ENCODE measurements around the gene UBXN10. TPM values are rescaled to one million over a fixed set of nuclear protein-coding genes. Genes with fewer than 3 reads are reported as not detected.

Gene UBXN10
- total and polyA plus RNA-seq, 2 of the 13 experiments (the other 11 are each of a cell fraction or from before 2014, with no cell fraction given), result 0.04 to 0.05 TPM

DNA sequence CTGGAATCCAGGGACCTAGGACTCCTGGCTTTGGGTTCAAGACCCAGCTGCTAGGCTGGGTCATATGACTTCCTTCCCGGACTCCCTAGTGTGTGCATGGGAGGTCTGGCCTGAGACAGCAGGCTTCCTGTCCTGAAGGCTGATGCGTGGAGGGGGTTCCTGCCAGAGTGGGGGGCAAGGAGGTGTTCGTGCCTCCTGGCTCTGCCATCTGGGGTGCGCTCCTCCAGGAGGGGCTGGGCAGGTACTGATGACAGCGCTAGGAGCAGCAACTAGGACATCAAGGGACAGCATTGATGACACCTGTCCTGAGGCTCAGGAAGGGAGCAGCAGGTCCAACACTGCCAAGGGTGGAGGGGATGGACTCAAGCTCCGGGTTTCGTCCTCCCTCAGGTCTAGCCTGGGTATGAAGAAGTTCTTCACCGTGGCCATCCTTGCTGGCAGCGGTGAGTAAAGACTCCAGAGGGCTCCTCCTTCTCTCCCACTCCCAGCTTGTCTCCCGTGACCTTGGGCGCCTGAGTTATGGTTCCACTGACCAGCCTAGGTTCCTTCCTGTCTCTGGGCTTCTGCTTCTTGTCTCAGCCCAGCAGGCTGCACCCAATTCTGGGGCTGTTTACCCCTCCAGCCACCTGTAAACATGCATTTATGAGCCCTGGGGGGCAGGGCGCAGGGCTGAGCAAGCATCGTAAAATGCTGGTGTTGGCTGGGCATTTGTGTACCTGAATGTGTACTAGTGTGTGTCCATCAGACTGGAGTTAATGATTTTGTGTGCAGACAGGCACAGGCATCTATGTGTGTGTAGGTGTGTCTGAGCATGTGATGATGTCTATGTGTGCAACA, 45.9 kb upstream of the UBXN10 start (continued):
- no peak for TF ChIP-seq ZNF20 (CRISPR knock-in tag; IDR thresholded peaks at IDR 0.05)
- no peak for TF ChIP-seq PCBP1 (IDR thresholded peaks at IDR 0.05; ENCODE audit: borderline replicate concordance, low read depth, low read length)
- TF ChIP-seq ZNF30 (CRISPR knock-in tag; IDR thresholded peaks at IDR 0.05), result no peak

DNA sequence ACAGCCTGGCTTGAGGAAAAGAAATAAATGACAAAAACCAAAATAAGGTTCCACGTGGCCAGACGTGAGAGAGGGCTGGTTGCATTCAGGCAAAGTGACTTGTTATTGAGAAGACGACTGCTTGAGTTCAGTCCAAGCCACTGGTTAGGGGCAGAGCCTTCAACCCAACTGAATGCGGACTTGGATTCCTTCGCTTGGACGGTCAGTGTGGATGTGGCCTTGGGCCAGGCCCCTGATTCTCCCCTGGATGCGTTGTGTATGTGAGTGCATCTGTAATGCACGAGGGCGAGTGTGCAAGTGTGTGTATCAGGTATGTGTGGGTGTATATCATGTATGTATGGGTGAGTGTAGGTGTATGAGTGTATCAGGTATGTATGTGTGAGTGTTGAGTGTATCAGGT, 44.9 kb upstream of the UBXN10 start:
- no peak overlapping the region for H3K9ac ChIP-seq (ENCODE audit: insufficient read depth, low read depth, low read length)
- no peak for ATAC-seq
- H2AFZ ChIP-seq (ENCODE audit: low read length), result no peak overlapping the region
- no peaks in the 10 kb centered on the region for H3K36me3 ChIP-seq (replicated peaks in 1 of 2; ENCODE audit: control insufficient read depth in 1 of 2, insufficient read depth in 2 of 2, low read length in 2 of 2)
- H3K9me3 ChIP-seq (ENCODE audit: low read length), result no peaks in the 10 kb centered on the region
- no peaks in the 10 kb centered on the region for H3K79me2 ChIP-seq (ENCODE audit: insufficient read depth, low read length)
- no TSS peak for BruUV-seq (replicated peaks)
- H4K20me1 ChIP-seq (ENCODE audit: insufficient read depth, low read length), result no peaks in the 10 kb centered on the region
- H3K4me2 ChIP-seq (ENCODE audit: low read depth, low read length), result no peak overlapping the region
- DNase-seq (ENCODE audit: low spot score), result no peak
- WGBS (ENCODE audit: low lambda C conversion rate), result 34% methylated on average over 9 of the region's 9 CpGs
- intact Hi-C loops (cut with micrococcal nuclease; ENCODE audit: unreplicated experiment) (no loop called here), in situ Hi-C loops (cut with HindIII; ENCODE audit: extremely low pct_ligation_motif_present, low pct_unique_long_range_greater_than_20kb) (no loop called here)
- CTCF ChIA-PET (ENCODE audit: low intra/inter-chr PET ratio, low total read pairs), result no interaction called here
- no peak overlapping the region for H3K27ac ChIP-seq (ENCODE audit: extremely low read length, insufficient read depth, low read length)
- POLR2A ChIA-PET, result no interaction called here
- peaks cover 13% of the 10 kb centered on the region for H3K4me1 ChIP-seq (ENCODE audit: insufficient read depth, low read length)
- peaks cover 2 to 21% of the 10 kb centered on the region in 2 experiments; a peak in 3 of 5 replicates for H3K27me3 ChIP-seq (ENCODE audit: control insufficient read depth in 1 of 2, insufficient read depth in 2 of 2, low read length in 2 of 2)
- FAIRE-seq, result no peak
- H3K4me3 ChIP-seq (replicated peaks in 1 of 3; ENCODE audit: insufficient read depth in 1 of 3, low read depth in 2 of 3, low read length in 3 of 3), result no peak overlapping the region
- TF ChIP-seq JUNB (CRISPR knock-in tag; IDR thresholded peaks at IDR 0.05; ENCODE audit: borderline replicate concordance) (no peak), ZNF17 (CRISPR knock-in tag; IDR thresholded peaks at IDR 0.05) (no peak), SOX6 (IDR thresholded peaks at IDR 0.05) (no peak), SOX6 (CRISPR knock-in tag; IDR thresholded peaks at IDR 0.05) (no peak), ZEB1 (IDR thresholded peaks at IDR 0.05; ENCODE audit: insufficient replicate concordance, low read depth) (no peak), RAD21 (CRISPR knock-in tag; IDR thresholded peaks at IDR 0.05) (no peak), ZBTB7B (CRISPR knock-in tag; IDR thresholded peaks at IDR 0.05) (no peak), FLYWCH1 (CRISPR knock-in tag; IDR thresholded peaks at IDR 0.05) (no peak), TAF1 (CRISPR knock-in tag; IDR thresholded peaks at IDR 0.05) (no peak), HNRNPK (IDR thresholded peaks at IDR 0.05; ENCODE audit: low read depth, low read length, poor library complexity, severe bottlenecking) (no peak), ZNF260 (CRISPR knock-in tag; IDR thresholded peaks at IDR 0.05; ENCODE audit: borderline replicate concordance, low read depth) (no peak), TSC22D2 (CRISPR knock-in tag; IDR thresholded peaks at IDR 0.05; ENCODE audit: borderline replicate concordance) (no peak), ZNF282 (IDR thresholded peaks at IDR 0.05; ENCODE audit: partially characterized antibody) (no peak)
- TF ChIP-seq, protein P1, sequence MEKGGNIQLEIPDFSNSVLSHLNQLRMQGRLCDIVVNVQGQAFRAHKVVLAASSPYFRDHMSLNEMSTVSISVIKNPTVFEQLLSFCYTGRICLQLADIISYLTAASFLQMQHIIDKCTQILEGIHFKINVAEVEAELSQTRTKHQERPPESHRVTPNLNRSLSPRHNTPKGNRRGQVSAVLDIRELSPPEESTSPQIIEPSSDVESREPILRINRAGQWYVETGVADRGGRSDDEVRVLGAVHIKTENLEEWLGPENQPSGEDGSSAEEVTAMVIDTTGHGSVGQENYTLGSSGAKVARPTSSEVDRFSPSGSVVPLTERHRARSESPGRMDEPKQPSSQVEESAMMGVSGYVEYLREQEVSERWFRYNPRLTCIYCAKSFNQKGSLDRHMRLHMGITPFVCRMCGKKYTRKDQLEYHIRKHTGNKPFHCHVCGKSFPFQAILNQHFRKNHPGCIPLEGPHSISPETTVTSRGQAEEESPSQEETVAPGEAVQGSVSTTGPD (CRISPR knock-in tag; IDR thresholded peaks at IDR 0.05), result no peak
- TF ChIP-seq, protein P2, sequence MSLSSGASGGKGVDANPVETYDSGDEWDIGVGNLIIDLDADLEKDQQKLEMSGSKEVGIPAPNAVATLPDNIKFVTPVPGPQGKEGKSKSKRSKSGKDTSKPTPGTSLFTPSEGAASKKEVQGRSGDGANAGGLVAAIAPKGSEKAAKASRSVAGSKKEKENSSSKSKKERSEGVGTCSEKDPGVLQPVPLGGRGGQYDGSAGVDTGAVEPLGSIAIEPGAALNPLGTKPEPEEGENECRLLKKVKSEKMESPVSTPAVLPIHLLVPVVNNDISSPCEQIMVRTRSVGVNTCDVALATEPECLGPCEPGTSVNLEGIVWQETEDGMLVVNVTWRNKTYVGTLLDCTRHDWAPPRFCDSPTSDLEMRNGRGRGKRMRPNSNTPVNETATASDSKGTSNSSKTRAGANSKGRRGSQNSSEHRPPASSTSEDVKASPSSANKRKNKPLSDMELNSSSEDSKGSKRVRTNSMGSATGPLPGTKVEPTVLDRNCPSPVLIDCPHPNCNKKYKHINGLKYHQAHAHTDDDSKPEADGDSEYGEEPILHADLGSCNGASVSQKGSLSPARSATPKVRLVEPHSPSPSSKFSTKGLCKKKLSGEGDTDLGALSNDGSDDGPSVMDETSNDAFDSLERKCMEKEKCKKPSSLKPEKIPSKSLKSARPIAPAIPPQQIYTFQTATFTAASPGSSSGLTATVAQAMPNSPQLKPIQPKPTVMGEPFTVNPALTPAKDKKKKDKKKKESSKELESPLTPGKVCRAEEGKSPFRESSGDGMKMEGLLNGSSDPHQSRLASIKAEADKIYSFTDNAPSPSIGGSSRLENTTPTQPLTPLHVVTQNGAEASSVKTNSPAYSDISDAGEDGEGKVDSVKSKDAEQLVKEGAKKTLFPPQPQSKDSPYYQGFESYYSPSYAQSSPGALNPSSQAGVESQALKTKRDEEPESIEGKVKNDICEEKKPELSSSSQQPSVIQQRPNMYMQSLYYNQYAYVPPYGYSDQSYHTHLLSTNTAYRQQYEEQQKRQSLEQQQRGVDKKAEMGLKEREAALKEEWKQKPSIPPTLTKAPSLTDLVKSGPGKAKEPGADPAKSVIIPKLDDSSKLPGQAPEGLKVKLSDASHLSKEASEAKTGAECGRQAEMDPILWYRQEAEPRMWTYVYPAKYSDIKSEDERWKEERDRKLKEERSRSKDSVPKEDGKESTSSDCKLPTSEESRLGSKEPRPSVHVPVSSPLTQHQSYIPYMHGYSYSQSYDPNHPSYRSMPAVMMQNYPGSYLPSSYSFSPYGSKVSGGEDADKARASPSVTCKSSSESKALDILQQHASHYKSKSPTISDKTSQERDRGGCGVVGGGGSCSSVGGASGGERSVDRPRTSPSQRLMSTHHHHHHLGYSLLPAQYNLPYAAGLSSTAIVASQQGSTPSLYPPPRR (CRISPR knock-in tag; IDR thresholded peaks at IDR 0.05; ENCODE audit: borderline replicate concordance), result no peak
